Measurements from ENCODE around the gene RPN1. TPM values are rescaled to one million over a fixed set of nuclear protein-coding genes. Genes with fewer than 3 reads are reported as not detected.

Gene RPN1
- total RNA-seq, 3 donors from 2014 or later (not counting 1 experiment from before 2014, with no cell fraction given): 90.5 to 130 (median 92.1) TPM

DNA sequence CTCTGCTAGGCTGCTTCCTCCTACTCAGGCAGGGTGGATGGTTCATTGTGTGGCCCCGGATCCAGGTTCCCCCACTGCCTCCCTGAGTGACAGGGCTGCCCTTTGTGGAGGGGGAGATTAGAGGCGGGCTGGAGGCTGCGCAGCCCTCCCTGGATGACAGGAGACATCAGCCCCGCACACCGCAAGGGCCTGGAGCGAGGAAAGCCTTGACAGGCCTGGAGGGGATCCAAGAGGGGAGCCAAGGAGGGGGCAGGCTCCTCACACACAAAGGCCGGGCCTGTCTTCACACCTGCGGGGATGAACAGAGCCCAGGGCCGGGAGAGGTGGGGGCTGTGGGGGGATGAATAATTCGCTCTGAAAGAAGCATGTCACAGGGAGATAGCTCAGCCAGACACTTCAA is 72.9 kb downstream of the RPN1 start:
- H3K27me3 Mint-ChIP-seq (ENCODE audit: low read depth in 2 of 2): peaks cover 8 to 16% of the 10 kb centered on the region in 2 donors
- intact Hi-C loops (cut with micrococcal nuclease): no loop called here
- H3K27ac Mint-ChIP-seq: no peak overlapping the region

DNA sequence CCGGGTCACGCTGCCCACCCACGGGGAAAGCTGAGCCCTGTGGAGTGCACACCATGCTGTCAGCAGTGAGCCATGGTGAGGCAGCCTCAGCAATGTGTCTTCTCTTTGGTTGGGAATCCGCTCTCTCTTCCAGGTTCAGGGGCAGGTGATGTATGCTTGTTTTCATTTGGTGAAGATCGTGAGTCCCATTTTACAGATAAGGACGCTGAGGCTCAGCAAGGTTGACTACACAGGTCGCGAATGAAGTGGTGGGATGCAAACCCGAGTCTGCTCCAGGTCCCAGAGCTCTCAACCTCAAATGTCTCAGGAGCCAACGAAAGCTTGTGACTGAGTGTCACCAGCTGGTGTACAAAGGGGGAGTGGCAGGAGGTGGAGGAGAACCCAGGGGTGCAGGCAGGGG is 74.3 kb downstream of the RPN1 start:
- intact Hi-C loops (cut with micrococcal nuclease): no loop called here
- H3K27ac ChIP-seq (ENCODE audit: low read length): no peak overlapping the region
- no peak overlapping the region for H3K4me3 ChIP-seq (ENCODE audit: low read length)
- Mint-ChIP-seq H3K4me3 (no peak overlapping the region), H3K27ac (no peak overlapping the region), H3K9me3 (no peaks in the 10 kb centered on the region), H3K36me3 (no peaks in the 10 kb centered on the region), H3K4me1 (peaks cover 15 to 17% of the 10 kb centered on the region in 2 donors), H3K27me3 (ENCODE audit: low read depth in 2 of 2) (peaks cover 8 to 13% of the 10 kb centered on the region in 2 donors)
- no peak for DNase-seq
- TF ChIP-seq, protein P1, sequence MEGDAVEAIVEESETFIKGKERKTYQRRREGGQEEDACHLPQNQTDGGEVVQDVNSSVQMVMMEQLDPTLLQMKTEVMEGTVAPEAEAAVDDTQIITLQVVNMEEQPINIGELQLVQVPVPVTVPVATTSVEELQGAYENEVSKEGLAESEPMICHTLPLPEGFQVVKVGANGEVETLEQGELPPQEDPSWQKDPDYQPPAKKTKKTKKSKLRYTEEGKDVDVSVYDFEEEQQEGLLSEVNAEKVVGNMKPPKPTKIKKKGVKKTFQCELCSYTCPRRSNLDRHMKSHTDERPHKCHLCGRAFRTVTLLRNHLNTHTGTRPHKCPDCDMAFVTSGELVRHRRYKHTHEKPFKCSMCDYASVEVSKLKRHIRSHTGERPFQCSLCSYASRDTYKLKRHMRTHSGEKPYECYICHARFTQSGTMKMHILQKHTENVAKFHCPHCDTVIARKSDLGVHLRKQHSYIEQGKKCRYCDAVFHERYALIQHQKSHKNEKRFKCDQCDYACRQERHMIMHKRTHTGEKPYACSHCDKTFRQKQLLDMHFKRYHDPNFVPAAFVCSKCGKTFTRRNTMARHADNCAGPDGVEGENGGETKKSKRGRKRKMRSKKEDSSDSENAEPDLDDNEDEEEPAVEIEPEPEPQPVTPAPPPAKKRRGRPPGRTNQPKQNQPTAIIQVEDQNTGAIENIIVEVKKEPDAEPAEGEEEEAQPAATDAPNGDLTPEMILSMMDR (IDR thresholded peaks at IDR 0.05): no peak
- ATAC-seq: no peak
- H3K9me3 ChIP-seq (ENCODE audit: control insufficient read depth, insufficient read depth, low read length): peaks cover 3% of the 10 kb centered on the region
- peaks cover 7% of the 10 kb centered on the region for H3K27me3 ChIP-seq (ENCODE audit: control insufficient read depth, insufficient read depth, low read length)
- no peaks in the 10 kb centered on the region for H3K36me3 ChIP-seq (ENCODE audit: control insufficient read depth, insufficient read depth, low read length)
- H3K4me1 ChIP-seq (ENCODE audit: control insufficient read depth, insufficient read depth, low read length): peaks cover 18% of the 10 kb centered on the region
- 89% methylated on average over 10 of the region's 10 CpGs for WGBS (ENCODE audit: insufficient coverage)

More for the DNA sequence above, 72.9 kb downstream of the RPN1 start:
- H3K4me1 Mint-ChIP-seq: peaks cover 10 to 12% of the 10 kb centered on the region in 2 donors
- DNase-seq (no peak), ATAC-seq (no peak)
- H3K9me3 Mint-ChIP-seq: no peaks in the 10 kb centered on the region
- H3K36me3 Mint-ChIP-seq: no peaks in the 10 kb centered on the region
- Histone ChIP-seq H3K36me3 (ENCODE audit: control insufficient read depth, insufficient read depth, low read length) (no peaks in the 10 kb centered on the region), H3K27ac (ENCODE audit: low read length) (no peak overlapping the region), H3K4me1 (ENCODE audit: control insufficient read depth, insufficient read depth, low read length) (peaks cover 15% of the 10 kb centered on the region), H3K4me3 (ENCODE audit: low read length) (no peak overlapping the region), H3K9me3 (ENCODE audit: control insufficient read depth, insufficient read depth, low read length) (peaks cover 3% of the 10 kb centered on the region), H3K27me3 (ENCODE audit: control insufficient read depth, insufficient read depth, low read length) (peaks cover 7% of the 10 kb centered on the region)
- no peak overlapping the region for H3K4me3 Mint-ChIP-seq
- TF ChIP-seq, protein P1 (IDR thresholded peaks at IDR 0.05): no peak
- 88% methylated on average over 10 of the region's 10 CpGs for WGBS (ENCODE audit: insufficient coverage)

DNA sequence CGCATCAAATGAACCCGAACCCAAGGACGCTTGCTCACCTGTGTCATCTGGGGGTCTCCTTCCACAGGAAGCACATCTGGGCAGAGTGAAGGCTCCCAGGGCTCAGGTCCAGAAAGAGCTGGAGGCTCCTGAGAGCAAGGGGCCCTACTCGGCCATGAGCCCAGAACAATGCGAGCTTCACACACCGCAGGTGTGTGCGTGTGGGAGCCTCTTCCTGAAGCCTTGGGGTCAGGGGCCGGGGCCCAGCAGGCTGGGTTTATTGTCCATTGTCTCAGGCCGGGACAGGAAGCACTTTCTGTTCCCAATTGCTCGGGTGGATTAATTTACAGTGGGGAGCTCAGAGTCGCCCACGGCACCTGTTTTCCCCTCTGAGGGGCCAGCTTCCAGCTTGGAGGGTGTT is 74.8 kb downstream of the RPN1 start:
- ATAC-seq (no peak), DNase-seq (no peak)
- 89% methylated on average over 12 of the region's 12 CpGs for WGBS (ENCODE audit: insufficient coverage)
- H3K9me3 ChIP-seq (ENCODE audit: control insufficient read depth, insufficient read depth, low read length): peaks cover 3% of the 10 kb centered on the region
- H3K27me3 ChIP-seq (ENCODE audit: control insufficient read depth, insufficient read depth, low read length): peaks cover 7% of the 10 kb centered on the region
- no peak overlapping the region for H3K4me3 ChIP-seq (ENCODE audit: low read length)
- Mint-ChIP-seq H3K4me1 (peaks cover 15 to 17% of the 10 kb centered on the region in 2 donors), H3K36me3 (no peaks in the 10 kb centered on the region), H3K27ac (no peak overlapping the region), H3K27me3 (ENCODE audit: low read depth in 2 of 2) (peaks cover 8 to 13% of the 10 kb centered on the region in 2 donors), H3K4me3 (no peak overlapping the region), H3K9me3 (no peaks in the 10 kb centered on the region)
- intact Hi-C loops (cut with micrococcal nuclease): no loop called here
- no peaks in the 10 kb centered on the region for H3K36me3 ChIP-seq (ENCODE audit: control insufficient read depth, insufficient read depth, low read length)
- no peak overlapping the region for H3K27ac ChIP-seq (ENCODE audit: low read length)
- TF ChIP-seq, protein P1 (IDR thresholded peaks at IDR 0.05): no peak
- H3K4me1 ChIP-seq (ENCODE audit: control insufficient read depth, insufficient read depth, low read length): peaks cover 18% of the 10 kb centered on the region

DNA sequence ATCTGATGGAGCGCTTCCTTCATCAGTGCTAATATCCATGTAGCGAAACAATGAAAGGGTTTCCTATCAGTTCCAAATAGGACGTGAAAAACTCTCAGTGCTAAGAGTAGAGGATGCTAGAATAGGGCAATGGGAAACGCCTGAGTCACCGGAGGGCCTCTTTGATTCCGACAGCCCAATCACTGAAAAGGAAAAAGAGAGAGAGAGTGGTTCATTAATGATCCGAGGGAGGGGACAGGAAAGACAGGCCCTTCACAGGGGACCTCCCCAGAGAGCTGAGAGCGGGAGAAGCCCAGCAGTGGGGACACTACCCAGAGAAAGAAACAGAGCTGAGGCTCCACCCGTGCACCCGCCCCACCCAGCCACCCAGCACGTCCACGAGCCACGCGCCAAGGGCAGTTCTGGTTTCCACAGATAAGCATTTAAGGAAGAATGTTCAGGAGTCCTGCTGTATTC is 76.9 kb downstream of the RPN1 start:
- ATAC-seq (peak in 2 of 3 donors; percentile 21 to 34), DNase-seq (no peak)
- Histone ChIP-seq H3K27me3 (ENCODE audit: control insufficient read depth, insufficient read depth, low read length) (peaks cover 7% of the 10 kb centered on the region), H3K4me1 (ENCODE audit: control insufficient read depth, insufficient read depth, low read length) (peaks cover 18% of the 10 kb centered on the region), H3K9me3 (ENCODE audit: control insufficient read depth, insufficient read depth, low read length) (no peaks in the 10 kb centered on the region), H3K27ac (ENCODE audit: low read length) (no peak overlapping the region), H3K4me3 (ENCODE audit: low read length) (no peak overlapping the region), H3K36me3 (ENCODE audit: control insufficient read depth, insufficient read depth, low read length) (no peaks in the 10 kb centered on the region)
- intact Hi-C loops (cut with micrococcal nuclease): no loop called here
- H3K27ac Mint-ChIP-seq: no peak overlapping the region
- no peaks in the 10 kb centered on the region for H3K36me3 Mint-ChIP-seq
- no peaks in the 10 kb centered on the region for H3K9me3 Mint-ChIP-seq
- TF ChIP-seq, protein P1 (IDR thresholded peaks at IDR 0.05): no peak
- WGBS (ENCODE audit: insufficient coverage): 17% methylated on average over 14 of the region's 14 CpGs
- H3K4me1 Mint-ChIP-seq: peaks cover 15 to 17% of the 10 kb centered on the region in 2 donors
- H3K27me3 Mint-ChIP-seq (ENCODE audit: low read depth in 2 of 2): peaks cover 8 to 13% of the 10 kb centered on the region in 2 donors
- H3K4me3 Mint-ChIP-seq: no peak overlapping the region

All from natural killer cell (primary cell).